ENCODE measurements around the gene CELF1.

GRCh38 chr11:47508240-47508957, 44.5 kb downstream of the CELF1 start:
- TF ChIP-seq TAF1 (IDR thresholded peaks at IDR 0.05; ENCODE audit: low read depth) (no peak), MAX (IDR thresholded peaks at IDR 0.05) (no peak), EP300 (IDR thresholded peaks at IDR 0.05; ENCODE audit: borderline replicate concordance) (no peak), EGR1 (IDR thresholded peaks at IDR 0.05) (no peak), RAD21 (IDR thresholded peaks at IDR 0.05; ENCODE audit: low read depth) (no peak), REST (IDR thresholded peaks at IDR 0.05; ENCODE audit: low read depth) (no peak), TCF12 (IDR thresholded peaks at IDR 0.05; ENCODE audit: low read depth) (no peak), TEAD4 (IDR thresholded peaks at IDR 0.05) (no peak), CEBPB (IDR thresholded peaks at IDR 0.05) (no peak), FOXM1 (IDR thresholded peaks at IDR 0.05; ENCODE audit: borderline replicate concordance, low read depth) (no peak), YY1 (IDR thresholded peaks at IDR 0.05; ENCODE audit: low read depth) (no peak)

Data from Ishikawa (cell line).